Activated CD4-positive, alpha-beta T cell treated with anti-CD3 and anti-CD28 coated beads, Interleukin-2, amount 50 U/mL, for 16 hours (primary cell): ENCODE results near the gene FMR1.

Source experiments
- DNase-seq: peaks from one replicate; pipeline ENCODE4 v3.0.0-alpha.2; 2020

Gene FMR1

GRCh38 chrX:147917700-147918695, 6.3 kb downstream of the FMR1 start:
- DNase-seq = peak; percentile 71

- no peak for DNase-seq
These were observed 8.5 kb downstream of the FMR1 start for GRCh38 chrX:147920161-147920666.

GRCh38 chrX:147923605-147924004, 11.9 kb downstream of the FMR1 start:
- no peak for DNase-seq

- DNase-seq = no peak
These were observed 15.5 kb downstream of the FMR1 start for GRCh38 chrX:147927256-147927655.

- DNase-seq = no peak
These were observed 22.1 kb downstream of the FMR1 start for GRCh38 chrX:147933815-147934214.

GRCh38 chrX:147935156-147935758, 23.5 kb downstream of the FMR1 start:
- DNase-seq = no peak

GRCh38 chrX:147945286-147945685, 33.6 kb downstream of the FMR1 start:
- no peak for DNase-seq

GRCh38 chrX:147948531-147948930, 36.8 kb downstream of the FMR1 start:
- DNase-seq = no peak

- DNase-seq = no peak
These were observed 38.6 kb downstream of the FMR1 start for GRCh38 chrX:147950352-147950751.

- DNase-seq = no peak
These were observed 42.3 kb downstream of the FMR1 start for GRCh38 chrX:147953976-147954375.

- no peak for DNase-seq
These were observed 45.6 kb downstream of the FMR1 start for GRCh38 chrX:147957291-147957690.

- no peak for DNase-seq
These were observed 46.6 kb downstream of the FMR1 start for GRCh38 chrX:147958291-147958690.

- no peak for DNase-seq
These were observed 49.0 kb downstream of the FMR1 start for GRCh38 chrX:147960722-147961121.

- no peak for DNase-seq
These were observed 50.8 kb downstream of the FMR1 start for GRCh38 chrX:147962476-147962875.

GRCh38 chrX:147978931-147979330, 67.2 kb downstream of the FMR1 start:
- DNase-seq = no peak

- DNase-seq = no peak
These were observed 69.5 kb downstream of the FMR1 start, which contains the start of gene FMR1NB for GRCh38 chrX:147981038-147981752. Gene FMR1NB, plus strand, starts transcription at chrX:147981337. Its CDS starts 66 bp downstream, at chrX:147981403.
